Trophoblast cell (in vitro differentiated cells and primary cell): ENCODE results near the gene RNF152.

Source experiments
- DNase-seq, 2 donors: peaks; one replicate each; pipeline ENCODE4 v3.0.0-alpha.2; 2016
- H2AFZ ChIP-seq: 2 replicates; pipeline ENCODE4 v1.6.1; 2013; ENCODE audit warnings: low read length, moderate library complexity, mild to moderate bottlenecking; ENCODE audit not compliant: insufficient read depth, poor library complexity
- H2AK5ac ChIP-seq: 2 replicates; pipeline ENCODE4 v1.6.1; 2013; ENCODE audit warnings: mild to moderate bottlenecking, low read length
- H2BK120ac ChIP-seq: 2 replicates; pipeline ENCODE4 v1.6.1; 2013; ENCODE audit warnings: low read length, mild to moderate bottlenecking, moderate library complexity; ENCODE audit not compliant: insufficient read depth, poor library complexity
- H2BK12ac ChIP-seq: 2 replicates; pipeline ENCODE4 v1.6.1; 2013; ENCODE audit warnings: mild to moderate bottlenecking, low read length, moderate library complexity
- H2BK5ac ChIP-seq: 2 replicates; pipeline ENCODE4 v1.6.1; 2013; ENCODE audit warnings: low read length, low read depth, moderate library complexity, mild to moderate bottlenecking; ENCODE audit not compliant: poor library complexity
- H3K14ac ChIP-seq: 2 replicates; pipeline ENCODE4 v1.6.1; 2013; ENCODE audit warnings: mild to moderate bottlenecking, low read length
- H3K18ac ChIP-seq: 2 replicates; pipeline ENCODE4 v1.6.1; 2013; ENCODE audit warnings: mild to moderate bottlenecking, low read length
- H3K23ac ChIP-seq: 2 replicates; pipeline ENCODE4 v1.6.1; 2013; ENCODE audit warnings: low read length
- H3K27ac ChIP-seq: 2 replicates; pipeline ENCODE4 v1.5.1; 2013; ENCODE audit warnings: low read depth, mild to moderate bottlenecking, inconsistent platforms, low read length, moderate library complexity
- H3K27me3 ChIP-seq: 2 replicates; pipeline ENCODE4 v1.6.1; 2013; ENCODE audit warnings: inconsistent platforms, mild to moderate bottlenecking, low read length, moderate library complexity; ENCODE audit not compliant: insufficient read depth
- H3K36me3 ChIP-seq, 2 experiments: 1 replicate in 1 of 2; 2 replicates in 1 of 2; pipeline ENCODE4 v1.6.1; 2013; ENCODE audit warnings: low read length in 2 of 2, mild to moderate bottlenecking in 2 of 2, moderate library complexity in 1 of 2; ENCODE audit not compliant: insufficient read depth in 2 of 2, control insufficient read depth in 1 of 2
- H3K4ac ChIP-seq: 2 replicates; pipeline ENCODE4 v1.6.1; 2013; ENCODE audit warnings: low read depth, mild to moderate bottlenecking, low read length, moderate library complexity
- H3K4me1 ChIP-seq, 2 experiments: 1 replicate in 1 of 2; 2 replicates in 1 of 2; pipeline ENCODE4 v1.6.1; 2013; ENCODE audit warnings: low read length in 2 of 2, mild to moderate bottlenecking in 2 of 2, moderate library complexity in 1 of 2; ENCODE audit not compliant: insufficient read depth in 2 of 2, control insufficient read depth in 1 of 2
- H3K4me2 ChIP-seq: 2 replicates; pipeline ENCODE4 v1.6.1; 2013; ENCODE audit warnings: inconsistent platforms, mild to moderate bottlenecking, low read length, moderate library complexity
- H3K4me3 ChIP-seq: 2 replicates; pipeline ENCODE4 v1.5.1; 2013; ENCODE audit warnings: mild to moderate bottlenecking, low read depth, low read length, inconsistent platforms
- H3K79me1 ChIP-seq: one replicate; pipeline ENCODE4 v1.6.1; 2013; ENCODE audit warnings: low read length
- H3K79me2 ChIP-seq: 2 replicates; pipeline ENCODE4 v1.6.1; 2013; ENCODE audit warnings: low read length, mild to moderate bottlenecking; ENCODE audit not compliant: control insufficient read depth, insufficient read depth, poor library complexity
- H3K9ac ChIP-seq: 2 replicates; pipeline ENCODE4 v1.6.1; 2013; ENCODE audit warnings: mild to moderate bottlenecking, low read length
- H3K9me3 ChIP-seq: 2 replicates; pipeline ENCODE4 v1.6.1; 2013; ENCODE audit warnings: low read depth, mild to moderate bottlenecking, control low read depth, inconsistent platforms, low read length; ENCODE audit not compliant: insufficient read depth
- H4K12ac ChIP-seq: 2 replicates; pipeline ENCODE4 v1.6.1; 2013; ENCODE audit warnings: low read depth, mild to moderate bottlenecking, low read length, moderate library complexity
- H4K8ac ChIP-seq: 2 replicates; pipeline ENCODE4 v1.6.1; 2013; ENCODE audit warnings: low read depth, mild to moderate bottlenecking, low read length, moderate library complexity
- H4K91ac ChIP-seq: one replicate; pipeline ENCODE4 v1.6.1; 2013; ENCODE audit warnings: low read depth, mild to moderate bottlenecking, low read length, moderate library complexity
- WGBS: extraction: QIAGEN DNeasy Blood & Tissue Kit; methylation state at CpG from one replicate; pipeline ENCODE4 v1.1.7; 2013; ENCODE audit warnings: missing lambda C conversion rate; ENCODE audit not compliant: insufficient read length, insufficient coverage; ENCODE audit errors: extremely low coverage; 5-methylcytosine and 5-hydroxymethylcytosine counted together

RNF152 gene

DNA sequence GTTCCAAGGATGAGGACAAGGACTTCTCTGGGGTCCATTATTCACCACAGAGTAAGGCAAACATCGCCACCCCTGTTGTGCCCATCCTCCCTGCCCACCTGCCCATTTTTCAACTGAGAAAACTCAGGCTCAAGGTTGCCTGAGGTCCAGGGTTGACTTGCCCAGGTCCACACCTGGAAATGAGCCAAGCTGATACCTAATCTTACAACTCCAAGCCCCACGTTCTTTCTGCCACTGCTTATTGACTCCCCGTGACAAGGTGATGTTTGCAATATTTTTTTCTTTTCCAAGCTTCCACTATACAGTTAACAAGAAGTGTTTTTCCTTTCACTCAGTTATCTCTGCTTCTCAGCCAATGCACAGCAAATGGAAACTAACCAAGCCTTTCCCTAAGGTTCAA is 39.0 kb downstream of the RNF152 start:
- Histone ChIP-seq H3K4ac (no peak overlapping the region), H3K23ac (no peak overlapping the region), H4K91ac (no peak overlapping the region), H3K18ac (no peak overlapping the region), H3K14ac (no peak overlapping the region), H3K9ac (no peak overlapping the region), H3K9me3 (peaks cover 2% of the 10 kb centered on the region), H4K12ac (no peak overlapping the region), H2BK5ac (no peak overlapping the region), H3K79me2 (peaks cover 1% of the 10 kb centered on the region), H4K8ac (no peak overlapping the region), H2BK12ac (no peak overlapping the region), H3K27me3 (no peaks in the 10 kb centered on the region), H2BK120ac (no peak overlapping the region), H3K36me3 (no peaks in the 10 kb centered on the region), H3K79me1 (no peaks in the 10 kb centered on the region), H3K4me3 (no peak overlapping the region), H2AFZ (no peak overlapping the region), H3K4me2 (no peak overlapping the region), H3K27ac (no peak overlapping the region), H2AK5ac (no peak overlapping the region), H3K4me1 (no peaks in the 10 kb centered on the region)
- no CpG with 5 or more reads among the region's 3 CpGs for WGBS
- DNase-seq = no peak

DNA sequence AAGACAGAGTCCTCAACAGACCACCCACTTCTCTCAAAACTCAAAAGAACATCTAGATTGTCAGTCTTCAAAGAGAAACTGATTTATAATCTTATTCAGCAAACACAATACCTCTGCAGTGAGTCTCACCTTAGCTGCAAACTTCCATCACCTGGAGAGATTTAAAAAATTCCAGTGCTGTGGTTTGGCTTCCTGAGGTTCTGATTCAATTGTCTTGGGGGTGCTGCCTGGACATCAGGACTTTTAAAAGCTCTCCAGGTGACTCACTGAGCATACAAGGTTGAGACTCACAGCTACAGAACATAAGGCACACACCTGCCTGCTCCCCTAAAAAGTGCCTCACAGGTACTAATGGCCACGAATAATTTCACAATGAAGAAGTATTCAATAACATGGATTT is 40.3 kb downstream of the RNF152 start:
- no peaks in the 10 kb centered on the region for H3K79me2 ChIP-seq
- H2BK12ac ChIP-seq = no peak overlapping the region
- no peak overlapping the region for H4K12ac ChIP-seq
- H2BK120ac ChIP-seq = no peak overlapping the region
- no peak overlapping the region for H3K14ac ChIP-seq
- H2AK5ac ChIP-seq = no peak overlapping the region
- H3K79me1 ChIP-seq = no peaks in the 10 kb centered on the region
- H4K8ac ChIP-seq = no peak overlapping the region
- H3K9me3 ChIP-seq = peaks cover 2% of the 10 kb centered on the region
- no peaks in the 10 kb centered on the region for H3K27me3 ChIP-seq
- H3K9ac ChIP-seq = no peak overlapping the region
- no peak for DNase-seq
- H3K4me2 ChIP-seq = no peak overlapping the region
- no peaks in the 10 kb centered on the region for H3K4me1 ChIP-seq
- no peak overlapping the region for H2AFZ ChIP-seq
- H3K4ac ChIP-seq = no peak overlapping the region
- H3K27ac ChIP-seq = no peak overlapping the region
- no CpG with 5 or more reads among the region's 1 CpG for WGBS
- no peaks in the 10 kb centered on the region for H3K36me3 ChIP-seq
- H2BK5ac ChIP-seq = no peak overlapping the region
- no peak overlapping the region for H3K4me3 ChIP-seq
- H3K18ac ChIP-seq = no peak overlapping the region
- no peak overlapping the region for H4K91ac ChIP-seq
- H3K23ac ChIP-seq = no peak overlapping the region

DNA sequence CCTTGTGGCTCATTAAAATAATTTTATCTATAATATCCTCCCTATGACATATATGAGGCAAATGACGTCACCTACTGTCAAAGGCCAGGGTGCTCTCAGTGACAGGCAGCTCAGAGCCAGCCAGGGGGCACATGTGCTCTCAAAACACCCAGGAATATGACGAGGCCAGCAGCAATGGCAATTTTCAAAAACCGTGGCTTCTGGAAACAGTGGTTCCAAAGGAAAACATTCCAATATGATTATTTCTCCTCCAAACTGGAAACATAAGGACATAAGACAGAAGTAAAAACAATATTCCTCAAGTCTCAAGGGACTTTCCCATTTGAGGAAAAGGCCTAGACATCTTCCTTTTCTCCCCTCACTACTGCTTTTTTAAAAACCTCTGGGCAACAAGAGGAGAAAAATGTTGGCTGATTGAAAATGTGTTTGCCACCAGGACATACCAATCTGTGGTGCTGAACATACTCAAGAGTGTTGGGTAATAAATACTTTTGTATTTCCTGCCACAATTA is 40.8 kb downstream of the RNF152 start:
- no peak overlapping the region for H3K4me2 ChIP-seq
- H3K14ac ChIP-seq = no peak overlapping the region
- H2BK12ac ChIP-seq = no peak overlapping the region
- H4K8ac ChIP-seq = no peak overlapping the region
- H3K4me3 ChIP-seq = no peak overlapping the region
- H3K27ac ChIP-seq = no peak overlapping the region
- no peak overlapping the region for H4K91ac ChIP-seq
- no peaks in the 10 kb centered on the region for H3K4me1 ChIP-seq
- H3K9ac ChIP-seq = no peak overlapping the region
- no peak overlapping the region for H2BK120ac ChIP-seq
- peaks cover 2% of the 10 kb centered on the region for H3K9me3 ChIP-seq
- no peak overlapping the region for H4K12ac ChIP-seq
- H2BK5ac ChIP-seq = no peak overlapping the region
- no peaks in the 10 kb centered on the region for H3K27me3 ChIP-seq
- no peak overlapping the region for H2AK5ac ChIP-seq
- no peak for DNase-seq
- H3K79me2 ChIP-seq = no peaks in the 10 kb centered on the region
- no peak overlapping the region for H3K4ac ChIP-seq
- no peak overlapping the region for H2AFZ ChIP-seq
- no peaks in the 10 kb centered on the region for H3K36me3 ChIP-seq
- no CpG with 5 or more reads among the region's 3 CpGs for WGBS
- no peak overlapping the region for H3K18ac ChIP-seq
- no peaks in the 10 kb centered on the region for H3K79me1 ChIP-seq
- H3K23ac ChIP-seq = no peak overlapping the region

DNA sequence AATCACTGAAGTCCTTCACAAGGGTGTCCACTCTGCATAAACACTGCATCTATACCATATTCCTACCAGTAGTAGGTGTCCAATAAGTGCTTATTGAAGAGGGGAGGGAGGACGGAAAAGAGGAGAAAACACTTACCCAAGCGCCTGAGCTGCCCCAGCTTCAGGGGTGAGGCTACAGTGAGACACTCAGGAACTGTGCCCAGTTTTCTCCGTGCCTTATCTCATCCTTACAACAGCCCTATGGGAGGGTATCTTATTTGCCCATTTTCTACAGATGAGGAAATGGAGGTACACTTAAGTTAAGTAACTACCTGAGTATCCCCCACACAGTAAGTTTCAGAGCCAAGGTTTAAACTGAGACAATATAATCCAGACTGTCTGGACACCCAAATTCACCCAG is 41.5 kb downstream of the RNF152 start:
- Histone ChIP-seq H2AK5ac (no peak overlapping the region), H3K4me3 (no peak overlapping the region), H4K8ac (no peak overlapping the region), H4K91ac (no peak overlapping the region), H2AFZ (no peak overlapping the region), H3K79me1 (no peaks in the 10 kb centered on the region), H3K4me1 (no peaks in the 10 kb centered on the region), H2BK12ac (no peak overlapping the region), H3K23ac (no peak overlapping the region), H3K9ac (no peak overlapping the region), H3K79me2 (no peaks in the 10 kb centered on the region), H3K4me2 (no peak overlapping the region), H3K9me3 (peaks cover 2% of the 10 kb centered on the region), H3K14ac (no peak overlapping the region), H3K18ac (no peak overlapping the region), H4K12ac (no peak overlapping the region), H3K4ac (no peak overlapping the region), H3K27me3 (no peaks in the 10 kb centered on the region), H2BK5ac (no peak overlapping the region), H3K36me3 (no peaks in the 10 kb centered on the region), H2BK120ac (no peak overlapping the region), H3K27ac (no peak overlapping the region)
- DNase-seq = no peak
- no CpG with 5 or more reads among the region's 3 CpGs for WGBS
